HG03342 (cell line): Measurements from ENCODE around the gene WFS1.

Source experiments
- ATAC-seq: cut with Tn5 transposase; IDR thresholded peaks from one replicate; pipeline ENCODE4 v1.9.1; 2021; ENCODE audit warnings: mild to moderate bottlenecking, moderate library complexity; ENCODE audit not compliant: unreplicated experiment

Gene WFS1

DNA sequence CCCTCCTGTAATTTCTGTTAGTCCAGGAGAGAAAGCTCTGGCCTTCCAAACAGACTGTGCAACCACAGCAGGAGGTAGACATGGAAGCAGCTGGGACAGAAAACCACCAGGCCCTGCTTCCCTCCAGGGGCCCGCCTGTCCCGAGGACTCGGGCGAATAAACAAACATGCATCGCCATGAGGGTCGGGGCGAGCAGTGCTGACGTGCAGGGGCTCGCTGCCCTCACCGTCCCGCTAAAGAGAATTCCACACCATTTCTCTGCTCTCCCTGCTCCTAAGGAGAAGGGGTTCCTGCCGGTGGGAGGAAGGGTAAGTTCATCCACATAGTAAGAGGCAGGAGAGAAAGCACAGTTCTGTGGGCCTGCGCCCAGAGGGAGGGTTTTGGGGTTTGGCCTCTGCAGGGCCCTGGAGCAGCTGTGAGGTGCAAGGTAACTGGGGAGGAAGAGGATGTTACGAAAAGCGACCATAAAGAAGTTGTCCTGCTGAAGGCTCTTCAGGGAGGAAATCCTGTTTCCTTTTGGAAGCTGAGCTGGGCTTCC, 54.9 kb downstream of the WFS1 start:
- no peak for ATAC-seq

DNA sequence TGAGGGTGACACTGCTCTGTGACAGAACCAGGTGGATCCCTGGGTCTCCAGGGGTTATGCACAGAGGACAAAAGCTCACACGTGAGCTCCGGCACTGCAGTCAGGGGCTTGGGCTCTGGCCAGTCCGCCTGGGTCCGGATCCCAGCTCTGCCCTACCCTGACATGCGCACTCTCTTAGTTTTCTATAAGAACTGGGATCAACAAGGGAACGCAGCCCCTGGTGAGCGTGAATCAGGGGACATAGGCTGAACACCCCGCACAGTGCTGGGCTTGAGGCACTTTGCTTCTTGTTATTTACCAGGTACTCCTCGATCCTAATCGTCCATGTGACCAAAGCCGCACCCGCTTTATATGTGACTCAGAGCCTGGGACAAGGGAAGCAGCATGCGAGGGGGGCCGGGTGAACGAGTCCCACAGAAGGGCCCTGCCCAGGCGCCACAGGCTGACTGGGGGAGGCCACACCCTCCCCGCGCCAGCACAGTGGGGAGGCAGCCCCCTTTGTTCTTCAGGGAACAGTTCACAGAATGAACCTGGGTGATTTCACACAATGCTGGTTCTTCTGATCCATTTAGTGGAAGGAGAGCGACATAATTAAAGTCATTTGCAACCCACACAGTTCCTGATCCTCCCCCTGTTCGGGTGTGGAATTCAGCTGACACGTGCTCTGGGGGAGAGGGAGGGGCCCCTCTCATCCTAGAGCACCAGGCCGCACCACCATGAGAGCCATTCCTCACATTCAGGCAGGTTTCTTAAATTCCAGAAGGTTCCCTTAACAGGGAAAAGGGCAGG, 55.5 kb downstream of the WFS1 start:
- no peak for ATAC-seq

DNA sequence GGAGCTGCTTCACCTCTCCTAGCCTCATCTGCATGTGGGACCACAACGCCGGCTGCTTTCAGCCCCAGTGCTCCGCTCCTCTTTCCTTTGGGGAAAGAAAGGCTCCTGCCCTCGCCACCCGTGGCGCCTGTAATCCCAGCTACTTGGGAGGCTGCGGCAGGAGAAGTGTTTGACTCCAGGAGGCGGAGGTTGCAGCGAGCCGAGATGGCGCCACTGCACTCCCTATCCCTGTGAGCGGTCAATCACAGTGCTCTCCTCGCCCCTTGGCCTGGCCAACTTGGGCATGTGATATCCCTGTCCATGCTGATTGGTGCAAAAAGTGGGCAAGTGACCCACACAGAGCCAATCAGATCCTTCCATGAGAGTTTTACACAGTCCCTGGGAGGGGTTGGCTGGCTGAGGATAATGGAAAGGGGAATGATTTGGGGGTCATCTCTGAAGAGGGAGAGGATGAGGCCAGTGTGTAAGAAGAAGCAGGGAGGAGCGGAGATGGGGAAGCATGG, 56.2 kb downstream of the WFS1 start:
- ATAC-seq: no peak

DNA sequence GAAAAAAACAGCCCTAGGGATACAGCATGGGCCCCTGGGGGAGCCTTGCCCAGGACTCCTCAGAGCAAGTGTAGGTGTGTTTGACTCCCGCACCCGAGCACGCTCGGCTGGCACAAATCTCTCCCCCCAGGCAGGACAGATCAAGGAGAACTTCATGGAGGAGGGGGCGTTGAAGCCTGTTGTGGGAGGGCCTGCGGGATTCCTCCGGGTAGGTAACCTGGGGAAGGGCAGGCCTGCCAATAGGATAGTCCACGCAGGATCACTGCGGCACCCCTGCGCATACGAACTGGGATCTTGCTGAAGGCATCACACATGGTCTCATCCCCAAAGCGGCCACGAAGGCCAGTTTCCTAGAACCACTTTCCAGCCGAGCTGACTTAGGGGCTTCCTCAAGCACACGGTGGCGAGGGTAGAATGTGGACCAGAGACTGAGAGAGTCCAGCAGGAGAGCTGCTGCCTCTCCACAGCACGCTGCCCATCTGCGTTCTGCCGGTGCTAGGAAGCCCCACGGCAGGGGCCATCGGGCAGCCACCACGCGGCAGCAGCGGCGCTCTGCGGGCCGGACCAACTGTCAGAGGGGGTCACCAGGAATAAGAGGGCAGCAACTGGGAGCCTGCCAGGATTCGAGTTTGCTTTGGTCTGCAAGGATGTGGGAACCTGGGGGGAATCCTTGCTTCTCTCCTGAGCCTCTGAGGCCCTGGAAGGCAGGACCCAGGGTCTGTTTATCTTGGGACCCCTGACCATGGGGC, 56.8 kb downstream of the WFS1 start:
- ATAC-seq: no peak

DNA sequence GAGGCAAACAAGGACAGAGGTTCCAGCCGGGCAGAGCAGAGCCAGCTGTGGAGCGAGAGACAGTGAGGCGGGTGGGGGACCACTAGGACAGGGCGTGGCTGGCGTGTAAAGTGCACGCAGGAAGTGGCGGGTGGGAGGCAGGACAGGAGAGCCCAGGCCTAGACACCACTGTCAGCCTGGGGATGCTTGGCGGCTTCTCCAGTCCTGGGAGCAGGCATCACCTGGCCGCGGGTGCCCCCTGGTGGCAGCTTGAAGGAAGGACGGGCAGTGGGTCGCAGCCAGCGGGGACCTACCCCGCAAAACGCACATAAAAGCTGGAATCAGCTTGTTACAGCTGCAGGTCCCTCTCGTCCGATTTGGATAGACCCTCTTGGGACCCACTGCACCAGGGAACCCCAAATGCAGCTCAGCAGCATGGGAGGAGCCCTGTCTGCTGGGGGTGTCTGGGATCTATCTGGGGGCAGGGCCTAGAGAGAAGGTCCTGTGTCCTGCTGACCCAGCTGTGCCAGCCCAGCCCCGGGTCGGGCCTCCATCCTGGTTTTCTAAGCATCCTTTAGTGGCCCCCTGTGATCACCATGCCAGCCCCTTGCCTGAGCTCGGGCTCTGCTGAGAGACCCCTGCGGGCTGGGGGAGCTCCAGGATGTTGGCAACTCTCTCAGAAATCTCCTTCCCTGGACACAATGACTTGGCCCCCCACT, 57.7 kb downstream of the WFS1 start:
- peak; percentile 48 for ATAC-seq

DNA sequence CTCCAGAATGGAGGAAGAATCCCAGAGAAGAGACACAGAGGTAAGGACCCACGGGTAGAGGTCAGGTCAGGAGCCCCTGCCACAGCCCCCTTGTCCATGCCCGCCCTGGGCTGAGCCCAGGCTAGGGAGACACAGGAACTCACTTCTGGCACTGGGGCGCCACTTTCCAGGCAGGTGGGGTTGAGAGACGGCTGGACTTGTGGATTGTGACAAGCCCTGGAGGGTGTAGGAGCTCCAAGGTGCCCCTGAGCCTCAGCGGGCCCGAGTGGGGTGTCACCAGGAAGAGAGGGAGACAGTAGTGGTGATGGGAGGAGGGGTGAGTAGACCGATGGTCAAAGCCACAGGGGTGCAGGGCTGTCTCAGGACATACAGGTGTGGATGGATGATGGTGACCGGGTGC, 58.9 kb downstream of the WFS1 start:
- ATAC-seq: no peak

DNA sequence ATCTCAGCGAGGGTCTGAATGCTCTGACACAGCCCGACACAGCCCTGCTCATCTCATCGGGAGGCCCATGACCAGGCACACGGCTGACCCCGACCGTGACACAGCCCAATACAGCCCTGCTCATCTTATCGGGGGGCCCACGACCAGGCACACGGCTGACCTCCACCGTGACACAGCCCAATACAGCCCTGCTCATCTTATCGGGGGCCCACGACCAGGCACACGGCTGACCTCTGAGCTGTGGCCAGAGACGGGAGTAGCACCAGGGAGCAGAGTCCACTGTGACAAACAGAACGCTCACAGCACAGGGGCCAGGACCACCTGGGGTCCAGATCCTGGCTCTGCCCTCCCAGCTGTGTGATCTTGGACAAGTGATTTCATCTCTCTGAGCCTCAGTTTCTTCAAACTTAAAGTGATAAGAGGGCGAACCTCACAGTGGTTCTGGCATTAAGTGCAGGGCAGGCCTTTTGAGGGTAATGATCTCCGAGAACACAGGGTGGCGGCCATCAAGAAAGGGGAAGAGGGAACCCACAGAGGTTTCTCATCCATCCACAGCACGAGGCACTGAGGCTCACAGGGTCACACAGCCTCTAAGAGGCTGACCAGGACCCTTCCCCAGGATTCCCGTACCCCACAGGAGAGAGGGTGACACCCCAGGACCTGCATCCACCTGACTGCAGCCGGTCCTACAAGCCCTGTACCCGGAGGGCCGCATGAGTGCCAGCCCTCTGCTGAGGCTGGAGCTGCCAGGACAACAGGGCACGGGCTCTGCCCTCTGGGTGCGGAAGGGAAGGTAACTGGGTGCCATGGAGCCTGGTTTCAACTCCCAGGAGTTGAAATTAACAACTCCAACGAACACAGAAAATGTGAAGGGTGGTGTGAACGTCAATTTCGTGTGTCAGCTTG, 60.1 kb downstream of the WFS1 start:
- ATAC-seq: no peak

DNA sequence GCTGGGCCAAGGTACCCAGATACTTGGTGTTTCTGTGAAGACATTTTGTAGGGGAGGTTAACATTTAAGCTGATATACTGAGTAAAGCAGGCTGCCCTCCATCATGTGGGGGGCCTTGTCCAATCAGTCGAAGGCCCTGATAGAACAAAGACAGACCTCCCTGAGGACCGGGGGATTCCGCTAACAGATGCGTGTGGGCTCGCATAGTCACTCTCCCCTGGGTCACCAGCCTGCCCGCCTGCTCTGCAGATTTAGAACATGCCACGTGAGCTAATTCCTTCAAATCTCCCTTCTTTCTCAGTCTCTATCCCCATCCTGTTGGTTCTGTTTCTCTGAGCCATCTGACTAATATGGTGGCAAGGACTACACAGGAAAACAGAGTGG, 60.7 kb downstream of the WFS1 start:
- no peak for ATAC-seq

DNA sequence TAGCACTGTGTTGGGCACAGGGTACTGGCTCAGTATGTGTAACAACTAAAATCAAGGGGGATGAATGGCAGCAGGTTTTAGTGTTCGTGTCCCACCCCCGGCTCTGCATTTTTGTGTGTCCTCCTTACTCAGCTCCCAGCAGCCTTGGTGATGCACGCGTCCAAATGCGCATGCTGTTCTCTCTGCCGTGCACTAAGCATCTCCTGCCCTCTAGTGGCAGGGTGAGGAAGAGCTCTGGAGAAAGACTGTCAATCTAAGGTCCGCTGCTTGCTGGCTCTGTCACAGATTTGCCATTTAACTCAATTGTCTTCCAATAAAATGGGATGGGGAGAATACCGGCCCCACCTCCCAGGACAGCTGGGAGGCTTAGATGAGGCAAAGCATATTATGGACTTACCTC, 61.4 kb downstream of the WFS1 start:
- ATAC-seq: no peak

DNA sequence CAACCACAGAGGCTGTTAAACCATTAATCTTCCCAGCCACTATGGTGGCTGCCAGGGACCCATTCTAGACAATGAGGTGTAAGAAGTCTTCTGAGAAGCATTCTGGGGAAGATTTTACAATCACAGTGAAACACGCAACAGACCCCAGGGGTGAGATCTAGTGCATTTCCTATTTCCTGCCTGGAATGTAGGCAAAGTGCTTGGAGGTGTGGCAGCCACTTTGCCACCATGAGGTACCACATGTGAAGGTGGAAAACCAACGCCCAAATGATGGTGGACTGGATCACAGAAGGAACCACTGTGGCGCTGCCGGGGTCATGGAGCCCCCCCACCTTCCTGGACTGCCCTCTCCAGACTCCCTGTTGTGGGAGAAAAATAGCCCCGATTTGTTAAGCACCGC, 61.8 kb downstream of the WFS1 start:
- ATAC-seq: no peak

DNA sequence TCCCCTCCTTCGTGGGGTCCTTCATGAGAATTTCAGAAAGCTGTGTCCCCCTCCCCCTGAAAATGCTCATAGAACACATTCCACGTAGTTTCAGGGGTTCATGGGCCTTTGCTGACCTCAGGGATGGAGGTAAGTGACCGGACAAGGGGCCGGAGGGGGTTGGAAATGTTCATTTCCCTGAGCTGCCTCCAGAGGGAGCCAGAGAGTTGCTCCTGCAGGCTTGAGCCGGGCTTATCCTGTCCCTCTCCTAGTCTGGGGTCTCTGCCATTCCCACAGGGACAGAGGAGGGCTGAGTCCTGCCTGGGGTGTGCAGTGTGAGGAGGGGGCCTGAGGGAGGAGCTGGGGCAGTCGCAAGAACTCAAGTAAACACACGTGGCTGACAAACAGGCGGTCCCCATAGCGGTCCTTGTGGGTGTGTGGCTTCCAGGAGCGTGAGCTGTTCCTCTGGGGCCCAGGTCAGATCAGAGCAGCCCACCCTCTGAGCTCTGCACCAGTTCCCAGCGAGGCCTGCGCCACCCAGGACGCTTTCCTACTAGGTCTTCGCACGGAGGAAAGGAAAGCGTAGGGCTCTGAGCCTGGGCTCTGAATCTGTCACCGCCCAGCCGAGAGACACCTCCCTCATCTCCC, 62.5 kb downstream of the WFS1 start:
- ATAC-seq: no peak

DNA sequence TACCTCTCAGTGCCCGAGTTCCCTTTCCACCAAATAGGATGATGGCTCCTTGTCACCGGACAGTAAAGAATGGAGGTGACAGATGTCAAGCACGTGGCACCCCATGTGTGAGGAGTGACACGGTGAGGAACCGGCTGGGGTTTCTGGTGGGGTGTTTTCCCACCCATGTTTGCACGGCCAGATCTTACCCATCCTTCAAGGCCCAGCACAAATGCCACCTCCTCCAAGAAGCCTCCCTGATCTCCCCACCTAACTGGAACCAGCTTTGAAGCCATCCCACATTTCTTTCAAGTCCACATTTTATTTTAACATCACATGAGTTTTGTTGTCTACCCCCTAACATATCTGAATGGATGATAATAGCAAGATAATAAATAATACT, 63.0 kb downstream of the WFS1 start:
- no peak for ATAC-seq

DNA sequence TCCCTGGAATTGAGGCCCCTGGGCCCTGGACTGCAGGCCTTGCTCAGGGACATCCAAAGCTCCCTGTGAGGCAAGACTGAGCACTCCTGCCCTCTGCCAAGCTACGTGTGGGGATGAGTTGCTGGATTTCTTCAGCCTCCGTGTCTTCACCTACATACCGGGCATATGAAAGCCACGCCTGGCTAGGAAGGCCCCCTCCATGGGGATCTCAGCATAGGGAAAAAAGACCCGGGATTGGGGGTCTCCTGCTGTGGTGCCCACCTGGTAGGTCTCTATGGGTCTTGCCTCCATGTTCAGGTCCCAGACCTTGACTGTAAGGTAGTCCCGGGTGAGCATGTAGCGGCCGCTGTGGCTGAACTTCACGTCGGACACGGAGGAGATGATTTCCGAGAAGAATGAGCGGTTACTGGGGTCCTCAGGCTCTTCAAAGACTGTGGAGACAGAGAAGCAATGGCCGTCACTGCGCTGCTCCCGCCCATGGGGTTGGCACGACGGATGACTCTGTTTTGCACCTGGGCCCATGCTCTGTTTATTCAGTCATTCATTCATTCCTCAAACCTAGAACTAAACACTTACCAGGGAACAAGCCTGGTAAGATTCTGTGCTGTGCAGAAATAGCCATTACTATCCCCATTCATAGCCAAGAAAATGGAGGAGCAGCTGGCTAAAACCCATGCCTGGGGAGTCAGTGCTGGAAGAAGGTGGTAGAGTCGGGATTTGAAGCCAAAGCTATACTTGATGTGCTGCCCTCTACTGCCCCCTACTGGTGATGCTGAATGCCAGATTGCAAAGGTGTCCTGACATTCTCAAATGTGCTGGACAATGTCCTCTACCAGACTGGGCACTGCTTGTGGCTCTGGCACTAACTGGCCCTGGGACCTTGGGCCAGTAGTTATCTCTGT, 63.9 kb downstream of the WFS1 start:
- no peak for ATAC-seq

DNA sequence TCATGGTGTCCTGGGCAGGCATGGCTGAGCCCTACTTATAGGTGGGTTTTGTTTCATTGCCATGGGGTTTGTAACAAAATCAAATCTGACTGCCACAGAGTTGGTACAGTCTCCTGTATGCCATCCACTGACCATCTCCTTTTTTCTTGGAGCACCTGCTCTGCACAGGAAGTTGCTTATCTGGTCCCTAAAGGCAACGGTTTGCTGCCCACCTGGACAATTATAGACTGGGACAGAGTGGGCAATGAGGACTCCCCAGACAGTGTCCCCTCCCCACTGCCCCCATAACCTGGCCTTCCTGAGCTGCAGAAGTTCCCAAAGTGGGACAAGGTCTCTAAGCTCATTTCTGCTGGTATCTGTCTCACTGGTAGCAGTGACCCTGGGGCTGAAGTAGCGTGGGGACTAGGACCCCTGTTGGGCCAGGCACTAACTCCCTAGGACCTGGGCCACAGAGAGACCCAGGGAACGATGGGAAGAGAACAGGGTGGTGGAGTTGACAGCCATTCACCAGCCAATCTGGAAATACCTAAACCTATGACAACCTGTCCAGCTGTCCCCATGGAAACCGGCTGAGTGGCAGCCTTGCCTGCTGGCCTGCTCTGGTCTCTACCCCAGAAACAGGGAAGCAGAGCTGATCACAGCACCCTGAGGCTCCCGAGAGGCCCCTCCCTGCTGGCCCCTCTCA, 64.7 kb downstream of the WFS1 start:
- no peak for ATAC-seq

DNA sequence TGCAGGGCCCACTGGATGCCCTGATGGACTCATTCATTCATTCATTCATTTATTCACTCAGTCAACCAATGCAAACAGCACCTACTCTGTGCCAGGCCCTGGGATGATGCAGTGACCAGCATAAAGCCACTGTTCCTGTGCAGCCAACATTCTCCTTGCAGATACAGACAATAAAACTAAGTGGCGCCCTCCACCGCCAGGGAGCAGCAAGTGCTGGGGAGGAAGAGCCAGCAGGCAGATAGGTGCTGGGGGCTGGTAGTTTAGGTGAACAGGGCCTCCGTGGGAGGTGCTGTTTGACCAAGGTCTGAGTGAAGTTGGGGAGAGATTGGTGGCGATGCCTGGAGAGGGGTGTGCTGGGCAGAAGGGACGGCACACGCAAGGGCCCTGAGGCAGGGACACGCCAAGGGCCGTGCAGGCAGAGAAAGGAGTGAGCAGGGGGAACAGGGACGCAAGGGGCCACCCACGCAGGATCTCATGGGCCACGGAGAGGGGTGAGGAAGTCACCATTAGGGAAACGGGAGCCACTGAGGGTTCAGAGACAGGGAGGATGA, 65.5 kb downstream of the WFS1 start:
- ATAC-seq: no peak

DNA sequence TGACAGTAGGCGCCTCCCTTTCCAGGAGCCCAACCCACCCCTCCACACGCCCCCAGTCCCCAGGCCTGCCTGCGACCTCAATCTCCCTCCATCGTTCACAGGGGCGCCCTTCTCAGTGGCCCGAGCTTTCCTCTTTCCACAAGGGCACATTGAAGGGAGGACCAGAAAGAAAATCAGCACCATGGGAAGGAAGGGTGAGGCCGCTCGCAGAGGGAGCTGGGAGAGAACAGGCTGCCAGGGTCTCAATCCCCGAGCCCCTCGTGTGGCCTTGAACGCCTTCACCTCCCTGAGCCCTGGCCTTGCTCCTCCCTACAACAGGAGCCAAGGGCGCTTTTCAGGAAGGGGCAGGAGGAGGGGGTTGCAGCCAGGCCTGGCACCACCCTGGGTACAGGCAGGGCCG, 66.5 kb downstream of the WFS1 start:
- no peak for ATAC-seq

DNA sequence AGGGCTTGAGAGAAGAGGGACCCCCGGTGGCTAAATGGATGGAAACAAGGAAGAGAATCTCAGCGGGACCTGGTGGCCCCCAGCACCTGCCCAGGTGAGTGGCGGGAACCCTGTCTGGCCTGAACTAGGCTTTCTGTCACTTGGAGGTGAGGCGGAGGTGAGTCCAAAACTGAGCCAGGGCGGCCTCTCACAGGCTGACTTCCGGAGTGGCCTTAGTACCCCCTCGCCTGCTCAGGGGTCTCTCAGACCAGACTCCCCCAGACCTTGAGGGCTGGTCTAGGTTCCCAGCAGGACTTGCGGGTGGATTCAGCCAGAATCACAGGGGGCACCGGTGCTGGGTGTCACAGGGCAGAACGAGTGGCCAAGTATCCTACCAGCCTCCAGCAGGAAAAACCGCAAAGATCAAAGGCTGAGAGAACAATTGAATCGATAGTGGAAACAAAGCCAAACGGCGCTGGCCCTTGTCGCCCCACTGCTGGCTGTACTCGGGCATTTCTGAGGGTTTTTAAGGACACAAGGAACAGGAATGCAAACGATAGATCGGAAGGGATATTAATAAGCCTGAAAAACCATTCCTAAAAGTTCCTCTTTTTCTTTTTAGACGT, 67.8 kb downstream of the WFS1 start:
- ATAC-seq: no peak
